Mammary microvascular endothelial cell (primary cell): ENCODE measurements around the gene HSPE1. TPM values are rescaled to one million over a fixed set of nuclear protein-coding genes. Genes with fewer than 3 reads are reported as not detected.

ENCODE experiments used
- total RNA-seq: library from RNA; depleted of rRNA; stranded (reverse); fragments of >200 nt; gene quantifications from 2 replicates; pipeline ENCODE4 v1.2.3, GENCODE V29; 2015

HSPE1 gene
- 196 and 234 TPM in 2 replicates for total RNA-seq

GRCh38 chr2:197499594-197500502, at the start of gene HSPE1, which contains the start of gene HSPD1:
TSS of gene HSPE1 (plus strand) at chr2:197500379. CDS start at chr2:197500437, 58 bp downstream.
TSS of gene HSPD1 (minus strand) at chr2:197499840. CDS start at chr2:197498848, 992 bp downstream.

DNA sequence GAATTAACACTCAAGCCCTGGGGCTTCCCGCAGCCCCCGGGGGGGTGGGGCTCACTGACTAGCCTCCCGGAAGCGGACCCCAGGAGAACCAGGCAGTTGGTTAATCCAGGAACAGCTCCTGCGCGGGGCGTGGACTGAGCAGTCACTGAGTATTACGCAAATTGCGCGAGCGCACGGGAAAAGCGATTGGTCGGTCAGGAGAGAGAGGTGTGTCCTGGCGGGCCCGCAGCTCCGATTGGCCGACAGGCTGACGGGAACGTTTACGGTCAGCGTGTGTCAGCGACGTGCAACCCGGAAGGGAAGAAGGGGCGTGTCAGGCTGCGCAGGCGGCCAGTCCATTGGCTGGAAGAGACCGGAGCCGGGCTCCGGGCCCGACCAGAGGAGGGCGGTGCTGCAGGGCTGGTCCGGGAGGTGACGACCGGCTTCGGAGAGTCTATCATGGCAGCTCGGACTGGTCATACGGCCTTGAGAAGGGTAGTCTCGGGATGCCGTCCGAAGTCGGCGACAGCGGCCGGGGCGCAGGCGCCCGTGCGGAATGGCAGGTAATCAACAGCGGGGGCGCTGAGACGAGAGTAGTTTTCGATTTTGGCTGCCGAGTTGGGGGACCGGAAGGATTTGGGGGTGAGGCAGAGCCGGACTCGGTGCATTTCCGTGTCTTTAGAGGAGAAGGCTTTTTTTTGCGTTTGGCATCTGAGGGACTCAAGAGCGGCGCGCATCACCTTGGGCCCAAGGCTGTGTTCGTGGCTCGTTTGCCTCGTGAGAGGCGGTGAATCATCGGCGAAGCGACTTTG, 46.9 kb upstream of the HSPE1 start, which contains the start of gene COQ10B:
Gene COQ10B, plus strand, starts transcription at position 430 of the 791 bp plus-strand sequence. Its CDS starts 9 bp downstream, at position 439.

DNA sequence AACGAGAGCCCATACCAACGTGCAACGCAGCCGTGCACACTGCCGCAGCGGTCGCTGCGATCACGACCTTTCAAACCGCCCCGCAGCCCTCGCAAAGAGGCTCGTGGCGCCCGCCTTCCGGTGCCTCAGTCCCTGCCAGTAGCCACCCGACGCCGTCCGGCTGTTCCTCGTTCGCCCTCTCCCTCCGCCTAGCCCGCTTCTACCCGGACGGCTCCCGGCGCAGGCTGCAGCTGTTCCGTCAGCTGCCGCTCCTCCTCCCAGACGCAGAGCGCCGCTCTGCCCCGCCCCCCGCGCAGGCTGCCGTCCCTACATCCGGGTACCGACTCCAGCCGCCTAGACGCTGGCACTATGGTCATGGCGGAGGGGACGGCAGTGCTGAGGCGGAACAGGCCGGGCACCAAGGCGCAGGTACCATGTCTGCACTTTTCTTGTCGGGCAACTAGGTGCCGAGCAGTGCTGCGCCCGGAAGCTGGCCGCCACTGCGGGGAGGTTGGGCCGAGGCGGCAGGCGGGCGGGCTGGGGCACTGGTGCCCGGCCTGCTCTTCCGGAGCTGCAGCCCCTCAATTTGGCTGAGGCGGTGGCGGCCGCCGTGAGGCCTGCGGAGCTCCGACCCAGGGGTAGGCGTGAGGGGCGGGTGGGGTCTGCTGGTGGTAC, 15.7 kb downstream of the HSPE1 start, which contains the start of gene MOB4:
Gene MOB4, plus strand, starts transcription at position 328 of the 654 bp plus-strand sequence. Its CDS starts 21 bp downstream, at position 349.

Other genes starting within 250 kb of the HSPE1 start
- 1.1 TPM in 2 replicates for gene ANKRD44, start 189.6 kb upstream of the HSPE1 start, total RNA-seq
- 120 and 136 TPM in 2 replicates for gene SF3B1, start 65.4 kb upstream of the HSPE1 start, total RNA-seq
- gene COQ10B, start 46.8 kb upstream of the HSPE1 start, total RNA-seq: 23.5 and 26.3 TPM in 2 replicates
- gene HSPD1, start 539 bp upstream of the HSPE1 start, total RNA-seq: 195 and 227 TPM in 2 replicates
- gene MOB4, start 15.7 kb downstream of the HSPE1 start, total RNA-seq: 27.9 and 29.4 TPM in 2 replicates
- gene RFTN2, start 175.2 kb downstream of the HSPE1 start, total RNA-seq: 2.4 and 4.4 TPM in 2 replicates
- gene MARS2, start 205.0 kb downstream of the HSPE1 start, total RNA-seq: 6.6 TPM in 2 replicates